WI38 (cell line): ENCODE results near the gene MBP.

Source experiments
- H3K4me3 ChIP-seq: 2 replicates; pipeline ENCODE4 v1.5.1; 2011; ENCODE audit warnings: low read depth, mild to moderate bottlenecking, control low read depth, low read length
- TF ChIP-seq, protein P1 (sequence below): IDR thresholded peaks from 2 replicates; pipeline ENCODE4 v1.5.1; 2012; ENCODE audit warnings: low read depth, mild to moderate bottlenecking, control low read depth, low read length

MBP gene

DNA sequence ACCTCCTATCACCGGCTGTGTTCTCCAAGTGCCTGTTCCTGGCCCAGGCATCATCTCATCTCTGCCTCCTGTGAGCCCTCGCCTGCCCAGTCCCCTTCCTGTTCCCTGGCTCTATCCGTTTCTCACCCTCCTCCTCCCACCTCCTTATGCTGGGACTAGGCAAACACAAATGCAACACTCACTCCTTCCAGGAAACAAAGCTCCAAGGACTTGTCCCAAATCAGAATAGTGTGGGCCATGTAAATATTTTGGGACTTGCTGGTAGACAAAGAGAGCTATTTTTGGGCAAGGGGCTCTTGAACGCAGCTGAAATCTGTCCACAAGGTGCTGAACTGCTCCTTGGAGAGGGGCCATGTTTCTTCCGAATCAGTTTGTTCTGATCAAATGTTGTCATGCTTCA is 25.3 kb downstream of the MBP start:
- no peak overlapping the region for H3K4me3 ChIP-seq
- TF ChIP-seq, protein P1, sequence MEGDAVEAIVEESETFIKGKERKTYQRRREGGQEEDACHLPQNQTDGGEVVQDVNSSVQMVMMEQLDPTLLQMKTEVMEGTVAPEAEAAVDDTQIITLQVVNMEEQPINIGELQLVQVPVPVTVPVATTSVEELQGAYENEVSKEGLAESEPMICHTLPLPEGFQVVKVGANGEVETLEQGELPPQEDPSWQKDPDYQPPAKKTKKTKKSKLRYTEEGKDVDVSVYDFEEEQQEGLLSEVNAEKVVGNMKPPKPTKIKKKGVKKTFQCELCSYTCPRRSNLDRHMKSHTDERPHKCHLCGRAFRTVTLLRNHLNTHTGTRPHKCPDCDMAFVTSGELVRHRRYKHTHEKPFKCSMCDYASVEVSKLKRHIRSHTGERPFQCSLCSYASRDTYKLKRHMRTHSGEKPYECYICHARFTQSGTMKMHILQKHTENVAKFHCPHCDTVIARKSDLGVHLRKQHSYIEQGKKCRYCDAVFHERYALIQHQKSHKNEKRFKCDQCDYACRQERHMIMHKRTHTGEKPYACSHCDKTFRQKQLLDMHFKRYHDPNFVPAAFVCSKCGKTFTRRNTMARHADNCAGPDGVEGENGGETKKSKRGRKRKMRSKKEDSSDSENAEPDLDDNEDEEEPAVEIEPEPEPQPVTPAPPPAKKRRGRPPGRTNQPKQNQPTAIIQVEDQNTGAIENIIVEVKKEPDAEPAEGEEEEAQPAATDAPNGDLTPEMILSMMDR: no peak

DNA sequence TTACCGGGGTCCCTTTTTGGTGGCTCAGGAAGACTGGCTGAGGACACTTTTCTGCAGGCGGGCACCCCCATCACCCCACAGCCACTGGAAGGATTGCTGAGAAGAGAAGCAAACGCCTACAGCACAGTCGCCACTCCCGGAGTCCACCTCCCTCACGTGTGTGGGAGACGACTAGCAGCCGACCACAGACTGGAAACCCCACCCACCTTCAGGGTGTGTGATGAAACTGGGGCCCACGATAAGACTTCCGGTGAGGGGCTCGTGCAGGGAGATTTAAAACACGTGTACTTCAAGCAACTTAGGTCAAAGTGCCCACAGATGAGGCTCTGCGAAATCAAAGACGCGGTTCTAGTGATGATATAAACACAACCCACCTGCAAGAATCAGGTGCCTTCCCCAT is 26.3 kb downstream of the MBP start:
- TF ChIP-seq, protein P1: no peak
- H3K4me3 ChIP-seq: no peak overlapping the region

DNA sequence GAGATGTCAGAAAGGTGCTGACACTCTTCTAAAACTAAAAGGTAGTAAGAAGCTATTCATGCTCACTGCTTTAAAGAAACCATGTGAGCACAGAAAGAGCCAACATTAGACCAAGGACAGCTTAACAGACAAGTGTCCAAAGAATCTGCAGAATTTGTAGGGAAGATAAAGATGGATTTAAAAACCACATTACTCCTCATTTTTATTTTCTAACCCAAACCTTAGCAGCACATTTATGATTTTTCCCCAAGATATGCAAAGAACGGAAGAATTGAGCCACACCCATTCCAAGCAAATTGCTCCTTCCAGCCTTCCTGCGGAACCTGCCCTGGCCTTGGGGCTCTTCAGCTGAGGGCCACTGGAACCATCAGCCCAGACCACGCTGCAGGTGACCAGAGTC is 26.9 kb downstream of the MBP start:
- no peak overlapping the region for H3K4me3 ChIP-seq
- TF ChIP-seq, protein P1: no peak

DNA sequence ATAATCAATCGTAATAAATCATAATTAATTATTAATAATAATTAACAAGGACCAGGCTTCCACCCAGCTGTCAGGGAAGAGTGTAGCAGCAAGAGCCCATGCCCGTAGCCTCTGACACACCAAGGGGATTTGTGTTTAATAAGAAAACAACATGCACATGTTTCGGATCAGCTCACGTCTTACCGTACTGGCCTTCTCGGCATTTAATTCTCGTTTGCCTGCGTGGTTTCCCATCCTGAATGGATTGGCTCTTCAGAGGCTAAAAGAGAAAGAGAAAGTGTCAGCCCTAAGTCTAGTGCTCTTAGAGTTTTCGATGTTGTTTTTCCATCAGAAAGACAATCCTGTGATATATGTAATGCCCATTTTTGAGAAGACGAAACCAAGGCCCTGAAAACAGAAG is 27.6 kb downstream of the MBP start:
- TF ChIP-seq, protein P1: no peak
- no peak overlapping the region for H3K4me3 ChIP-seq

DNA sequence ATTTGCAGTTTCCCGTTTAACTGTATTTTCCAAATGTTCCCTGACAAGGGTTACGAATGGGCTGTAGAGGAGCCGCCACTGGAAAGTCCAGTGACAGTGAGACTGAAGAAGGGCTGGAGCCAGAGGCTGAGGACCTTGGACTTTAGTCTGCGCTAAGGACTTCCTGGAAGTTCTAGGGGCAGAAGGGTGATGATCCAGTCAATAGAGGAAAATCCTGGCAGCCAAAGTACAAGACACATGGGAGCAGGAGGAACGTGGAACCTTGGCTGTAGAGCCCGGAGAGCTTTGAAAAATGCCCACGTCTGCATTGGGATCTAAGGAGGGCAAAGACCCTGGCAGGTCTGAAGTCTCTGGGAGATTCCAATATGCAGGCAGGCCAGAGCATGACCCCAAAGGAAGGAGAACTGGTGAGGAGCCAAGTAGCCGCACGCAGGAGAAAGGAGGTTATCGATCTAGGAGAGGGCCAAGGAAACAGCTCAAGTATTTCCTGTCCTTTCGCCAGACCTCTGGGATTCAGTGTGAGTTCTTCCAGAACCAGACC is 28.5 kb downstream of the MBP start:
- H3K4me3 ChIP-seq: no peak overlapping the region
- TF ChIP-seq, protein P1: no peak

DNA sequence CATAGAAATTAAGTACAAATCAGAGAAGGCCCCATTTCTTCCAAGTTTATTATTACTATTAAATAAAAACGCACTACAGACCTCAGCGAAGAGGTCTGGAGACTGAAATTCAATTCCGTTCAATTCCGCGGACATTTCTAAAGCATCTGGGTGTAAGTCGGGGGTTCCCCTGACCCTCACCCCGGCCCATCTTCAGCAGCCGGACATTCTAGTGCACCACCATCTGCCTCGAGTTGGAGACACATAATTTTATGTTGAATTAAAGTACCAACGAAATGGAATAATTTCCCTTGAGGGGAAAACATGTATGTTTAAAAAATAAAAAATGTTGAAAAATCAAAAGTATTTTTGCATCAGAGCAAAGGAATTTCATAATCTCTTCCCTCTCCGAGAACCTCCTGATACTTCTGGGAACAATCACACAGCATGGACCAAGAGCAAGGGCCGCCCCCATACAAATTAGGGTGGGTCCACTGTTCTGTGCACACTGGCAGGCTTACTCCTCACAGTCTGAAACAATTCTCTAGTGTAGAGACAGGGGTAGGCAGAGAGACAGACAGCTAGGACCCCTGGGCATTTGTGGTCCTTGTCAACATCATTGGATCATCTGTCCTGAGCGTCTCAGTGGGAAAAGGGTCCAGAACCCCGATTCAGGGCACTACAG is 29.3 kb downstream of the MBP start:
- TF ChIP-seq, protein P1: no peak
- H3K4me3 ChIP-seq: no peak overlapping the region

DNA sequence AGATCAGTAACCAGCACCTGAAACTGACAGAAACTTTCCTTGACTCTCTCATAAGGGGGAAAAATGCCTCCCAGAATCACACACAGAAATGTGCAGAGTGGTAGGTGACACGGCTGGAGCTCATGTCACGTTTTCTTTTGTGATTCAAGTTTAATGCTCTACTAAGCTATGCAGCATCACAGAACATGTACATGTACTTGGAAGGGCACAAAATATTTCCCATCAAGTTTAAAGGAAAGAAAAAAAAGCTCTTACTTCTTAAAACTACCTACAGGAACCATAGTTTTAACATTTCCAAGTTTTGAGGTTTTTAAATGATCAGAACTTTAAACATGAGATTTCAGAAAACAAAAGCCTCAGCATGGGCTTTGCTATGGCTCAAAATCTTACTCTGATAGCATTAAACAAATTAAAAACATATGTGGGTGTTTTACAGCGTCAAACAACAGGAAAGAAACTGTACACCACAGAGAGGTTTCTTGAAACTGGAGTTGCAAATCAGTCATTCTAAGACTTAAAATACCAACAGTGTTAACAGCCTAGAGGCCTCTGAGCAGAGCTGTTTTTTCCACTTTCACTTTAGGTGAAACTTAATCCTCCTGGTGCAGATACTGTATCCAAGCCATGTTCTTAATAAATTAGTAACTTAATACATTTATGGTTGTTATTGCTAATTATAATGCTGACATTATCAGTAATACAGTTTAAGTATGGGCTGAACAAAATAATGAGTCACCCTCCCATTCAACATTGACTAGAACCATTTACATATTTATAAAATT is 30.1 kb downstream of the MBP start:
- peak overlapping the region; percentile 33 for H3K4me3 ChIP-seq
- TF ChIP-seq, protein P1: no peak
